ENCODE data around the gene KRT23. TPM values are rescaled to one million over a fixed set of nuclear protein-coding genes. Genes with fewer than 3 reads are reported as not detected.

Gene KRT23
- total and polyA plus RNA-seq, 2 of the 13 experiments (the other 11 are each of a cell fraction or from before 2014, with no cell fraction given), result 24.7 to 51.1 TPM

- TF ChIP-seq PAXIP1 (CRISPR knock-in tag; conservative IDR thresholded peaks at IDR 0.05), result peak; percentile 58
- TF ChIP-seq ZNF550 (CRISPR knock-in tag; IDR thresholded peaks at IDR 0.05; ENCODE audit: borderline replicate concordance), result no peak
Measured at GRCh38 chr17:40900809-40901356, 36.6 kb downstream of the KRT23 start (continued).

- Histone ChIP-seq H3K4me1 (ENCODE audit: insufficient read depth, low read length) (peaks cover 21% of the 10 kb centered on the region), H3K4me3 (replicated peaks in 1 of 3; ENCODE audit: insufficient read depth in 1 of 3, low read depth in 2 of 3, low read length in 3 of 3) (no peak overlapping the region), H3K27me3 (ENCODE audit: control insufficient read depth in 1 of 2, insufficient read depth in 2 of 2, low read length in 2 of 2) (peaks cover 0 to 34% of the 10 kb centered on the region in 2 experiments; a peak in 2 of 5 replicates), H3K36me3 (replicated peaks in 1 of 2; ENCODE audit: control insufficient read depth in 1 of 2, insufficient read depth in 2 of 2, low read length in 2 of 2) (no peaks in the 10 kb centered on the region), H4K20me1 (ENCODE audit: insufficient read depth, low read length) (no peaks in the 10 kb centered on the region), H2AFZ (ENCODE audit: low read length) (no peak overlapping the region), H3K4me2 (ENCODE audit: low read depth, low read length) (no peak overlapping the region), H3K9ac (ENCODE audit: insufficient read depth, low read depth, low read length) (no peak overlapping the region), H3K27ac (ENCODE audit: extremely low read length, insufficient read depth, low read length) (no peak overlapping the region), H3K9me3 (ENCODE audit: low read length) (no peaks in the 10 kb centered on the region), H3K79me2 (ENCODE audit: insufficient read depth, low read length) (no peaks in the 10 kb centered on the region)
- no TSS peak for BruUV-seq (replicated peaks)
- WGBS (ENCODE audit: low lambda C conversion rate), result 51% methylated on average over 4 of the region's 4 CpGs
- no peak for ATAC-seq
- CTCF ChIA-PET (ENCODE audit: low intra/inter-chr PET ratio, low total read pairs), result no interaction called here
- intact Hi-C loops (cut with micrococcal nuclease; ENCODE audit: unreplicated experiment), result no loop called here
- no peak for FAIRE-seq
- DNase-seq (ENCODE audit: low spot score), result no peak
- in situ Hi-C loops (cut with HindIII; ENCODE audit: extremely low pct_ligation_motif_present, low pct_unique_long_range_greater_than_20kb), result no loop called here
- POLR2A ChIA-PET, result no interaction called here
- TF ChIP-seq, protein P1, sequence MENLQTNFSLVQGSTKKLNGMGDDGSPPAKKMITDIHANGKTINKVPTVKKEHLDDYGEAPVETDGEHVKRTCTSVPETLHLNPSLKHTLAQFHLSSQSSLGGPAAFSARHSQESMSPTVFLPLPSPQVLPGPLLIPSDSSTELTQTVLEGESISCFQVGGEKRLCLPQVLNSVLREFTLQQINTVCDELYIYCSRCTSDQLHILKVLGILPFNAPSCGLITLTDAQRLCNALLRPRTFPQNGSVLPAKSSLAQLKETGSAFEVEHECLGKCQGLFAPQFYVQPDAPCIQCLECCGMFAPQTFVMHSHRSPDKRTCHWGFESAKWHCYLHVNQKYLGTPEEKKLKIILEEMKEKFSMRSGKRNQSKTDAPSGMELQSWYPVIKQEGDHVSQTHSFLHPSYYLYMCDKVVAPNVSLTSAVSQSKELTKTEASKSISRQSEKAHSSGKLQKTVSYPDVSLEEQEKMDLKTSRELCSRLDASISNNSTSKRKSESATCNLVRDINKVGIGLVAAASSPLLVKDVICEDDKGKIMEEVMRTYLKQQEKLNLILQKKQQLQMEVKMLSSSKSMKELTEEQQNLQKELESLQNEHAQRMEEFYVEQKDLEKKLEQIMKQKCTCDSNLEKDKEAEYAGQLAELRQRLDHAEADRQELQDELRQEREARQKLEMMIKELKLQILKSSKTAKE (CRISPR knock-in tag; IDR thresholded peaks at IDR 0.05; ENCODE audit: borderline replicate concordance), result no peak
- TF ChIP-seq ZFP1 (CRISPR knock-in tag; IDR thresholded peaks at IDR 0.05) (no peak), NR2F2 (IDR thresholded peaks at IDR 0.05; ENCODE audit: borderline replicate concordance, low read depth) (no peak), TARDBP (CRISPR knock-in tag; IDR thresholded peaks at IDR 0.05) (no peak), SP5 (CRISPR knock-in tag; IDR thresholded peaks at IDR 0.05; ENCODE audit: borderline replicate concordance, low read depth) (no peak), KDM2A (CRISPR knock-in tag; IDR thresholded peaks at IDR 0.05; ENCODE audit: borderline replicate concordance, low read depth) (no peak), SOX13 (IDR thresholded peaks at IDR 0.05) (no peak), SOX13 (CRISPR knock-in tag; conservative IDR thresholded peaks at IDR 0.05 in 1 of 2, IDR thresholded peaks at IDR 0.05 in 1 of 2) (no peak), HDAC1 (CRISPR knock-in tag; IDR thresholded peaks at IDR 0.05) (no peak), TAF1 (CRISPR knock-in tag; IDR thresholded peaks at IDR 0.05) (no peak), BRF2 (CRISPR knock-in tag; IDR thresholded peaks at IDR 0.05) (no peak), ZNF598 (CRISPR knock-in tag; IDR thresholded peaks at IDR 0.05; ENCODE audit: borderline replicate concordance) (no peak), RAD21 (CRISPR knock-in tag; IDR thresholded peaks at IDR 0.05) (no peak)
- TF ChIP-seq, protein P2, sequence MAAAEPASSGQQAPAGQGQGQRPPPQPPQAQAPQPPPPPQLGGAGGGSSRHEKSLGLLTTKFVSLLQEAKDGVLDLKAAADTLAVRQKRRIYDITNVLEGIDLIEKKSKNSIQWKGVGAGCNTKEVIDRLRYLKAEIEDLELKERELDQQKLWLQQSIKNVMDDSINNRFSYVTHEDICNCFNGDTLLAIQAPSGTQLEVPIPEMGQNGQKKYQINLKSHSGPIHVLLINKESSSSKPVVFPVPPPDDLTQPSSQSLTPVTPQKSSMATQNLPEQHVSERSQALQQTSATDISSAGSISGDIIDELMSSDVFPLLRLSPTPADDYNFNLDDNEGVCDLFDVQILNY (CRISPR knock-in tag; conservative IDR thresholded peaks at IDR 0.05), result no peak
Measured at GRCh38 chr17:40896916-40897455, 40.5 kb downstream of the KRT23 start.
